HG03097 (cell line): ENCODE results near the gene HECTD2.
A peak's percentile ranks its signal among the peaks of the same experiment; 100 is the strongest.
"Not testable (repeated sequence)": the region's sequence is repeated elsewhere in the genome, so short reads cannot be mapped to it uniquely, and the experiment has no call there.

ENCODE experiments used
- ATAC-seq: cut with Tn5 transposase; IDR thresholded peaks from one replicate; pipeline ENCODE4 v1.9.1; 2021; ENCODE audit not compliant: unreplicated experiment, low FRiP score

HECTD2 gene

GRCh38 chr10:91409869-91410637, at the start of gene HECTD2:
TSS of gene HECTD2 (plus strand) at chr10:91410344. CDS start at chr10:91410439, 95 bp downstream.
- ATAC-seq: peak; percentile 87

GRCh38 chr10:91360461-91360860, 49.7 kb upstream of the HECTD2 start:
- ATAC-seq: no peak

DNA sequence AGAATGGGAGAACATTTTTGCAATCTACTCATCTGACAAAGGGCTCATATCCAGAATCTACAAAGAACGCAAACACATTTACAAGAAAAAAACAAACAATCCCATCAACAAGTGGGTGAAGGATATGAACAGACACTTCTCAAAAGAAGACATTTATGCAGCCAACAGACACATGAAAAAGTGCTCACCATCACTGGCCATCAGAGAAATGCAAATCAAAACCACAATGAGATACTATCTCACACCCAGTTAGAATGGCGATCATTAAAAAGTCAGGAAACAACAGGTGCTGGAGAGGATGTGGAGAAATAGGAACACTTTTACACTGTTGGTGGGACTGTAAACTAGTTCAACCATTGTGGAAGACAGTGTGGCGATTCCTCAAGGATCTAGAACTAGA, 44.6 kb upstream of the HECTD2 start:
- ATAC-seq: not testable (repeated sequence)

DNA sequence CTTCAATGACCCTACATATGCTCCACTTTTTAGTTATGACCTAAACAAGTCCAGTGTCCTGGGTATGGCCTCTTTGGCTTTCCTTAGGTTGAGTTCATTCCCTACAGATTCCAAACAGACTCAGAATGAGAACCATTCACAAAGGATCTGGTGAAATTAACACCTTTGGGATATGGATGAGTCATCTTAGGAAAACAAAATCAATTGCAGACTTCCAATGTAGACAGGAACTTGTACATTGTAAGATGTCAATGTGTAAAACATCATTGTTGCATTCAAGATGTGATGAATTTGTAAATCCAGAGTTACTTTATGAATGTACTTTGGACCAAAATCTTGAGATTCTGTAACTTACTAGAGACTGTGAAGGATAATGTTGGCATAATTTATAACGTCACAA, 43.4 kb upstream of the HECTD2 start:
- ATAC-seq: no peak

DNA sequence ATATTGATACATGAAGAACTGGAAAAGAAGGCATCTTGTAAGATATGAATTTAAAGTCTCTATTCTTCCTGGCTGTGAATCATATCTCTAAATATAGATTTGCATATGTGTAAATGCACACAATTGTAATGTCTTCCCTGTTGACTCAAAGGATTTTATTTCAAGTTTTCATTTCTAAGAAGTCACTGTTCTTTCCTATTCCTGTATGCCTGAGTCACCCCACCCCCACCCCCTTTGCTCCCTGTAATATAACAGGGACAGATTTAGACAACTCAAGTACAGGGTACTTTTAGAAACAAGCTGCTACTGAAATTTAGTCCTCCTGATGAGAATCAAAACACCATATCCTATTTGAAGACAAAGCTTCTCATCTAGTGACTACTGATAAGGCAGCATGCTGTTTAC, 43.0 kb upstream of the HECTD2 start:
- no peak for ATAC-seq

GRCh38 chr10:91367558-91367957, 42.6 kb upstream of the HECTD2 start:
- no peak for ATAC-seq

DNA sequence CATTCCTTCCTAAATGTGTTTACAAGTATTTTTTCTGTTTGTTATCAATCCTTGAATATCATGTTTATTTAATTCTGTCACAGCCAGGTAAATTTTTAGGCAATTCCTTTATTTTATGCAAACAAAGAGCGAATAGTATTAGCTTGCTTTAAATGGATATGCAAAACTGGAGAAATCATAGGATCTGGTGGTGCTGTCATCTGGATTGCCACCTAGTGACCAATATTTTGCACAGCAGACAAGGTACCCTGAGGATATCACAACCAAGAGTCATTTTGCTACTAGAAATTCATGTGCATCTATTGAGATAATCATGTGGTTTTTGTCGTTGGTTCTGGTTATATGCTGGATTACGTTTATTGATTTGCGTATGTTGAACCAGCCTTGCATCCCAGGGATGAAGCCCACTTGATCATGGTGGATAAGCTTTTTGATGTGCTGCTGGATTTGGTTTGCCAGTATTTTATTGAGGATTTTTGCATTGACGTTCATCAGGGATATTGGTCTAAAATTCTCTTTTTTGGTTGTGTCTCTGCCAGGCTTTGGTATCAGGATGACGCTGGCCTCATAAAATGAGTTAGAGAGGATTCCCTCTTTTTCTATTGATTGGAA, 40.1 kb upstream of the HECTD2 start:
- not testable (repeated sequence) for ATAC-seq

DNA sequence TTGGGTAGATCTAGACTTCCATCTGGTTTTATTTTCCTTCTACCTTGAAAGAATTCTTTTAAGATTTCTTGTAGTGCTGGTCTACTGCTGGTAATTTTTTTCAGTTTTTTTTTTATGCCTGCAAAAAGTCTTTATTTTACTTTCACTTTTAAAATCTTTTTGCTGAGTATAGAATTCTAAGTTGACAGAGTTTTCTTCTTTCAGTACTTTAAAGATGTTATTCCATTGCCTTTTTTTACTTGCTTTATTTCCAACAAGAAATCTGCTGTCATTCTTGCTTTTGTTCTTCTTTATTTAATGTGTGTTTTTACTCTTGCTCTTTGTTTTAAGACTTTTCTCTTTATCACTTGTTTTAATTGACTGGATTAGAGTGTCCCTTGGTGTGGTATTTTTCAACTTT, 36.1 kb upstream of the HECTD2 start:
- ATAC-seq: no peak

DNA sequence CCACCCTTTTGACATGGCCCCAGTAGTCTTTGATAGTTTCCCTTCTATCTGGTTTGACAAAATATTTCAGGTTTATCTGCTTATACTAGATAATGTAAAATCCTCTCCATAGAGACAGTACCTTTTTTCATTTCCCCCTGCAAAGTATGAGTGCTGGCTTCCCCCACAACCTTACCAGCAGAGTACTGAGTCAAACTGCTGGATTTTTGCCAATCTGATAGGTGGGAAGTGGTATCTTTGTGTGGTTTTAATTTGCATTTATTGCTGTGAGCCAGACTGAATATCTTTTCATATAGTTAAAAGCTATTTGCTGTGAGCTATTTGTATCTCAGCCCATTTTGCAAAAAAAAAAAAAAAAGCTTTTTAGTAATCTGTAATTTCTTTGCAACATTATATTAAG, 32.1 kb upstream of the HECTD2 start:
- ATAC-seq: no peak

DNA sequence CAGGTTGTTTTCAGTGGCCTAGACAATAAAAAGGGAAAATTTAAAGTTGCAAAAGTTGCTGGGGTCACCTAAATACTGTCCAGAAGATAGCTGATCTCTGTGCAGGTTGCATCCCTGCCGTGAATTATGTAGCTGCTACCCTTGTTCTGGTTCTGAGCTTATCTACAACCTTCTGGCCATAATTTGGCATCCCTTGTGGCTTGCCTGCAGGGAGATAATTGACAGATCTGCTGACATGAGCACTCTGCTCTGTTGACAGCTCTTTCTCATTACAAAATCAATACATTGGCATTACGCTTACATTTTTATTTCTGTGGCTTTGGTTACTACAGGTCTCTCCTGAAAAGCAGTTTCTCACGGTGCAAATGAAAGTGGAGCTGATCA, 29.3 kb upstream of the HECTD2 start:
- no peak for ATAC-seq

GRCh38 chr10:91381257-91381891, 28.8 kb upstream of the HECTD2 start:
- no peak for ATAC-seq

- no peak for ATAC-seq
These were observed 24.6 kb upstream of the HECTD2 start for GRCh38 chr10:91385306-91386085.

DNA sequence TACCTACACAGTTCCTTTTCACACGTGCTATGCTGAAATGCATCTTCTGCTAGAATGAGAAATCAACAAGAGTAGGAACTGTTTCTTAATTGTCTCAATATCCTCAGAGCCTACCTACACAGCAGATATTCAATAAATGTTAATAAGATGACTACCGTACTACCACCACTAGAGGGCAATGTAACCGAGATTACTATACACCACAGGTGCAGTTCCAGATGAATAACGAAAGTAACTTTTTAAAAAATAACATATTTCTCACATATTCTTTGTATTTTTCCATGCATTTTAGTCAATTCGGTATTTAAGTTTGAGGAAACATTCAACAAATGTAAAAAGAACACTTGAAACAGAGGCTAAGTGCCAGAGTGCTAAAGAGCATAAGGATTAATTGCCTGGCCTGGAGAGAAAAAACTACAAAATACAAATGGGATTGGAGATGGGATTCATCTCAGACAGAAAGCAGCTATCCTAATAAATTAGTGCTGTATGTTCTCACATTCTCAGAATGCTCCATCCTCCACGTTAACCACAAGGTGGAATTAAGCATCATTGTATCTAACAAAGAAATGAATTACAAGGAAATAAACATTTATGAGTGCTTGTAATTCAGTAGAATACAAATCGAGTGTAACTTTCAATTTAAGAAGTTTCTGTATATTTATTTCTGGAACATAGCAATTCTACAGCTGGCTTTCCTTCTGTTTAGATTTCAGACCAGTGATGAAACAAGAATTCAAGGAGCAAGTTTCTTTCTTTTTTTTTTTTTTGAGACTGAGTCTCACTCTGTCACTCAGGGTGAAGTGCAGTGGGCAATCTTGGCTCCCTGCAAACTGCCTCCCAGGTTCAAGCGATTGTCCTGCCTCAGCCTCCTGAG, 20.3 kb upstream of the HECTD2 start:
- peak; percentile 65 for ATAC-seq

DNA sequence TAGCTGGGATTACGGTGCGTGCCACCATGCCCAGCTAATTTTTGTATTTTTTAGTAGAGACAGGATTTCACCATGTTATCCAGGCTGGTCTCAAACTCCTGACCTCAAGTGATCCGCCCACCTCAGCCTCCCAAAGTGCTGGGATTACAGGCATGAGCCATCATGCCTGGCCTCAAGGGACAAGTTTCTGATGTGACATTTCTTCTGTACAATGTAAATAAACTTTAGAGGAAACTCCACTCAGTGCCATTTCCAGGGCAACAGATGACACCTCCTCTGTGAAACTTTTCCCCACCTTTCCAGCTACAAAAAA, 19.7 kb upstream of the HECTD2 start:
- ATAC-seq: not testable (repeated sequence)

- ATAC-seq: no peak
These were observed 18.2 kb upstream of the HECTD2 start for GRCh38 chr10:91391920-91392319.

DNA sequence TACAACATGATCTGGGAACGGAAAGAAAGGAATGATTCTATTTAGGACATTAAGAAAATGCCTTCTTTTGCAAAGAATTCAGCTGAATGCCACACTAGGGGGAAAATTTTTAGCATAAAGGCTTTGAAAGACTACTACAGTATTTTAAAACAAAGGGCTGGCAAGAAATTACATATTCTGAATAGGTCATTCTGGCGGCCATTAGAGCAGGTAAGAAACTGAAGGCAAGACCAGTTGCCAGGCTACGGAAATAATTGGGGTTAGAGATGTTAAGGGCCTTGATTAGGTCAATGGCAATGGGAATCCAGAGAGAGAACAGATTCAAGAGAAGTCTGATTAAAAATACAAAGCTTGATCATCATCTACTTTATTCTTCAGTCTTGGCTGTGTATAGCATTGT, 3.8 kb upstream of the HECTD2 start:
- ATAC-seq: no peak

GRCh38 chr10:91409069-91409868, 875 bp upstream of the HECTD2 start:
- ATAC-seq: peak; percentile 30

- ATAC-seq: no peak
These were observed 661 bp downstream of the HECTD2 start for GRCh38 chr10:91410638-91411371.

GRCh38 chr10:91411621-91412020, 1.5 kb downstream of the HECTD2 start:
- no peak for ATAC-seq
